K562 treated with DMSO at 1 percent for 24 hours (cell line): ENCODE measurements around the gene MBD4. TPM values are rescaled to one million over a fixed set of nuclear protein-coding genes. Genes with fewer than 3 reads are reported as not detected.

Source experiments
- total RNA-seq: library from RNA; unstranded; fragments of 300-600 nt; gene quantifications from 2 replicates; pipeline ENCODE4 v1.2.3, GENCODE V29; 2022; ENCODE audit warnings: low read depth; ENCODE audit not compliant: insufficient read depth

MBD4 gene
- 26.0 and 27.2 TPM in 2 replicates for total RNA-seq

DNA sequence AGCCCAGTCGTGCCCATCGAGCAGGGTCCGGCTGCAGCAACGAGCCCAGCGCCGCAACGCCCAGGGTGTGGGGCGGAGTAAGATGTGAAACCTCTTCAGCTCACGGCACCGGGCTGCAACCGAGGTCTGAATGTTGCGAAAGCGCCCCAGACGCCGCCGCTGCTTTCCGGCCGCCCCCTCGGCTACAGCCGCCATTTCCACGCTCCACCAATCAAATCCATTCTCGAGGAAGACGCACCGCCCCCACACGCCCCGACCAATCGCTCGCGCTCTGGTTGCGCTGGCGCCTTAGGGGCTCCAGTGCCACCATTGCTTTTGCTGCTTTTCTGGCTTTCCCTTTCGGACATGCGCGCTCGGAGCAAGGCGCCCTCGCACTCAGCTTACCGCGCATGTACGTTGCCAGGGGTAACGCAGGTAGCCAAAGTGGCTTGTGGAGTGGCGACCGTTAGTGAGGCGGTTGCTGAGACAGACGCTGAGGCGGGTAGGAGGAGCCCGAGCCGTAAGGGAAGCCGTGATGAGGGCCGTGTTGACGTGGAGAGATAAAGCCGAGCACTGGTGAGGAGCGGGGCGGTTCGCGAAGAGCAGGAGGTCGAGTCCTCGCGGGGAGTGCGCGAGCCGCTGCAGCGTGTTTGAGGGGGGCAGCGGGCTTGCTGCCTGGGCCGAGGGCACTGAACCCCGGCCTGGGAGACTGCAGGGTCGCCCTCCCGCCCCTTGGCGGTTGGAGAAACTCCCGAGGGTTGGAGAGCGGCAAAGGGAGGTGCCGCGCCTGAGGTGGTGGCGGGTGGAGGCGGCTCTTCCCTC lies at the start of gene MBD4, which contains the start of gene IFT122:
Gene MBD4 (minus strand): TSS at position 132 of the 801 bp plus-strand sequence. CDS start 115 bp downstream, at position 17.
Gene IFT122 (plus strand): TSS at position 408 of the 801 bp plus-strand sequence. CDS start 107 bp downstream, at position 515.

DNA sequence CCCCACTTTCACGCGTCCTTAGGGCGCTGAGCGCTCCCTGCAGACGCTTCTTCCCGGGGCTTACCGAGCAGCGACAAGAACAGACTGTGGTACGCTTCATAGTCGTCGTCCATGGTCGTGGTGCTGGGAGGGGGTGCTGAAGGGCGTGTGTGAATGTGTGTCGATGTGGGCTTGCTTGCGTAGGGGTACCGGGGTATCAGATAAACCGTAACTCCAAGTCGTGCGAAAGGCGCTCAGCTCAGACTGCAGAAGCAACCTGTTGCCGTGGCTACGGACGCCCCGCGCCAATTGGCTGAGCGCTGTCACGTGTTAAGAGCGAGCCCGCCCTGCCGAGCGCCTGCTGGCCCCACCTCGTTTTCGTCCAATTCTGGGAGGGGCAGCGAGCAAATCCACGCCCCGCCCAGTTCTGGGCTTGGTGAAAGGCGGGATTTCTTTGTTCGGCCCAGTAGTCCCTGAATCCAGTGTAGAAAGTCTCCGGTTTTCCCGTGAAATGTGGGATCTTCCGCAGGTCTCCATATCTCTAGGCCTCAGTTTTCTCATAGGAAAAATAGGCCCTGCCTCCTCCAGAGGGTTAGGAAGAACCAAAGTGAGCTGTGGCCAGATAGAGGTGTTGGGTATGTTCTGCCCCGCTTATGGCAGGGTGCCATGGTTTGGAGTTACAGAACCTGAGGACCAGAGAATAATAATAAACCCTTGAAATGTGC lies 11.2 kb downstream of the MBD4 start, which contains the start of gene EFCAB12:
Gene EFCAB12 (minus strand): TSS at position 261 of the 704 bp plus-strand sequence. CDS start 148 bp downstream, at position 113.

Other genes with a start within 250 kb of the MBD4 start
- gene COPG1, start 190.3 kb downstream of the MBD4 start, total RNA-seq, result 120 and 121 TPM in 2 replicates
- 40.5 and 45.0 TPM in 2 replicates for gene HMCES, start 161.1 kb downstream of the MBD4 start, total RNA-seq
- gene EFCAB12, start 11.3 kb downstream of the MBD4 start, total RNA-seq, result 0.64 and 0.70 TPM in 2 replicates
- 18.5 and 18.7 TPM in 2 replicates for gene IFT122, start 276 bp upstream of the MBD4 start, total RNA-seq
- gene RHO, start 88.7 kb upstream of the MBD4 start, total RNA-seq, result not detected in 2 replicates
- not detected in 2 replicates for gene H1-8, start 103.2 kb upstream of the MBD4 start, total RNA-seq
- gene PLXND1, start 166.7 kb upstream of the MBD4 start, total RNA-seq, result 19.5 and 21.6 TPM in 2 replicates